ENCODE measurements around the gene ATG13.

DNA sequence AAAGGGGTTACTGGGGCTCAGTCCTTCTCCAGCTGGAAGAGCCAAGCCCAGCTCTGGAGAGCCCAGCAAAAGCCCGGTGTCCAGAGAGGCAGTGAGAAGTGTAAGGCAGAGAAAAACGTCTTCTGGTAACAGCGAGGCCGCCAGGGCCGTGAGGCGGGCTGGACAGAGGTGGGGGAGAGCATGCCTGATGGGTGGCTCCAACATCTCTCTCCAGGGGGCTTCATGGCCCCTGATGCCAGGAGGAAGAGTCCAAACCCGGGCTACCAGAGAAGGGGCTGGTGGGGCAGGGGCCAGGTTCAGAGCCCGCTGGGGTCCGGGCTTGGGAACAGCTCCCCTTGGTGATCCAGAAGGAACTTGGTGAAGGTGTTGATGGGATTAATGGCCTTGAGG is 61.4 kb downstream of the ATG13 start:
- TF ChIP-seq, protein P1, sequence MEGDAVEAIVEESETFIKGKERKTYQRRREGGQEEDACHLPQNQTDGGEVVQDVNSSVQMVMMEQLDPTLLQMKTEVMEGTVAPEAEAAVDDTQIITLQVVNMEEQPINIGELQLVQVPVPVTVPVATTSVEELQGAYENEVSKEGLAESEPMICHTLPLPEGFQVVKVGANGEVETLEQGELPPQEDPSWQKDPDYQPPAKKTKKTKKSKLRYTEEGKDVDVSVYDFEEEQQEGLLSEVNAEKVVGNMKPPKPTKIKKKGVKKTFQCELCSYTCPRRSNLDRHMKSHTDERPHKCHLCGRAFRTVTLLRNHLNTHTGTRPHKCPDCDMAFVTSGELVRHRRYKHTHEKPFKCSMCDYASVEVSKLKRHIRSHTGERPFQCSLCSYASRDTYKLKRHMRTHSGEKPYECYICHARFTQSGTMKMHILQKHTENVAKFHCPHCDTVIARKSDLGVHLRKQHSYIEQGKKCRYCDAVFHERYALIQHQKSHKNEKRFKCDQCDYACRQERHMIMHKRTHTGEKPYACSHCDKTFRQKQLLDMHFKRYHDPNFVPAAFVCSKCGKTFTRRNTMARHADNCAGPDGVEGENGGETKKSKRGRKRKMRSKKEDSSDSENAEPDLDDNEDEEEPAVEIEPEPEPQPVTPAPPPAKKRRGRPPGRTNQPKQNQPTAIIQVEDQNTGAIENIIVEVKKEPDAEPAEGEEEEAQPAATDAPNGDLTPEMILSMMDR (IDR thresholded peaks at IDR 0.05 in 4 of 5, conservative IDR thresholded peaks at IDR 0.05 in 1 of 5) = no peak
- TF ChIP-seq POLR2A (IDR thresholded peaks at IDR 0.05) = no peak

Data from gastrocnemius medialis (tissue), 4 donors.